M059J (cell line): Measurements from ENCODE around the gene RRP1. TPM values are rescaled to one million over a fixed set of nuclear protein-coding genes. Genes with fewer than 3 reads are reported as not detected.
"Not testable (repeated sequence)": the region's sequence is repeated elsewhere in the genome, so short reads cannot be mapped to it uniquely, and the experiment has no call there.

Experiments used
- DNase-seq: peaks from one replicate; pipeline ENCODE4 v3.0.0-alpha.2; 2012; ENCODE audit warnings: low read depth
- total RNA-seq: library from RNA; depleted of rRNA; stranded (reverse); fragments of >200 nt; shearing (Covaris generic); gene quantifications from 2 replicates; pipeline ENCODE4 v1.2.3, GENCODE V29; 2014; rRNA removed

RRP1 gene
- total RNA-seq, 1 experiment from 2014 or later, result 34.6 TPM

DNA sequence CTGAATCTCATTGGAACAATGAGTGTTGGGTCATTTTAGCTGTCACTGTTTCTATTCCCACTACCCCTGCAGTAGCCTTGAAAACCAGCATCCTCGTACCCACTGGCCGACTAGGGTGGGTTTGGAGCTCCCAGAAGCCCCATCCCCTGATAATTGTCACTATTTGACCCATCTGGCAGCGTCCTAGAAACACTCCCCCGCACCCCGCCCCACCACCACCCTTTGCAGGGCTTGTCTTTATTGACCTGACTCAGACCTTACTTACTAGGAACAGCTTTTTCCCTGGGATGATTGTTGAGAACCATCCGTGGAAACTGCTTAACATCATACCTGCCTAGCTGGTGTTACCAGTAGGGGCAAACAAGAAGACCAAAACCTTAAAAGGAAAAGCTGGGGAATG lies 47.2 kb downstream of the RRP1 start:
- no peak for DNase-seq

DNA sequence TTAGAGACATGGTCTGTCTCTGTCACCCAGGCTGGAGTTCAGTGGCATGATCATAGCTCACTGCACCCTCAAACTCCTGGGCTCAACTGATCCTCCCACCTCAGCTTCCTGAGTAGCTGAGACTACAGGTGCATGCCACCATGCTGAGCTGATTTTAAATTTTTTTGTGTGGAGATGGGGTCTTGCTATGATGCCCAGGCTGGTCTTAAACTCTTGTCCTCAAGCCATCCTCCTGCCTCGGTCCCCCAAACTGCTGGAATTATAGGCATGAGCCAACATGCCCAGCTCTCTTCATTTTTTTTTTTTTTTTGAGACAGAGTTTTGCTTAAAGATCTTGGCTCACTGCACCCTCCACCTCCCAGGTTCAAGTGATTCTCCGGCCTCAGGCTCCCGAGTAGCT lies 50.9 kb downstream of the RRP1 start:
- no peak for DNase-seq

DNA sequence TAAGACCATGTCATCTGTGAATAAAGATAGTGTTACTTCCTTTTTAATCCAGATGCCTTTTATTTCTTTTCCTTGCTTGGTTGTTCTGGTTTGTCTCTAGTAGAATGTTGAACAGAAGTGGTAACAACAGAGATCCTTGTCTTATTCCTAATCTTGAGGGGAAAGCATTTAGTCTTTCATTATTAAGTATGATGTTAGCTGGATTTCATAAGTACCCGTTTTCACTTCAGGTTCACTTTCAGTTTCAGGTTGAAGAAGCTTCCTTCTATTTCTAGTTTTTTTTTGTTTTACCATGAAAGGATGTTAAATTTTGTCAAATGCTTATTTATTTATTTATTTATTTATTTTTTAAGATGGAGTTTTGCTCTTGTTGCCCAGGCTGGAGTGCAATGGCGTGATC lies 53.4 kb downstream of the RRP1 start:
- DNase-seq, result no peak

DNA sequence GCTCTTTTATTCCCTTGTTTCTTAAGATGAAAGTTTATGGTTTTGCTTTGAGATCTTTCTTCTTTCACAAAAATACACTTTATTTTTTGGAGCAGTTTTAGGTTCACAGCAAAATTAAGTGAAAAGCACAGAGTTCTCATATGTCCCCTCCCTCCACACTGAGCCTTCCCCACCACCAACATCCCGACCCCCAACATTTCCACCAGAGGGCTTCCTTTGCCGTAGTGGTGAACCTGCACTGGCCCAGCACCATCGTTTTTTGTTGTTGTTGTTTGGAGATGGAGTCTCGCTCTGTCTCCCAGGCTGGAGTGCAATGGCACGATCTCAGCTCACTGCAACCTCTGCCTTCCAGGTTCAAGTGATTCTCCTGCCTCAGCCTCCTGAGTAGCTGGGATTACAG lies 55.5 kb downstream of the RRP1 start:
- DNase-seq, result not testable (repeated sequence)

DNA sequence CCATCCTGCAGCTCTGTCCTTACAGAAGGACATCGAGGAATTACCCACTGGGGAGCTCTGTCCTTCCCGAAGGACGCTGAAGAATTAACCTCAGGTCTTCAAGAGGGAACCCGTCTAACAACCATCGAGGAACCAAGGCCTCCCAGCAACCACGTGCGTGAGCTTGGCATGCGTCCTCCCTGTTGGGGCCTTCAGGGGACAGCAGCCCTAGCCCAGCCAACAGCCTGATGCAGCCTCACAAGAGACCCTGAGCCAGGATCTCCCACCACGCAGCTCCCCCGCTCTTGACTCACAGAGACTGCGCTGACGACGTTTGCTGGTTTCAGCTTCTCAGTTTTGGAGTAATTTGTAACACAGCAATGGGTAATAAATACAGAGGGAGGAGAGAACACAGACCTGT lies 56.0 kb downstream of the RRP1 start:
- DNase-seq, result no peak

DNA sequence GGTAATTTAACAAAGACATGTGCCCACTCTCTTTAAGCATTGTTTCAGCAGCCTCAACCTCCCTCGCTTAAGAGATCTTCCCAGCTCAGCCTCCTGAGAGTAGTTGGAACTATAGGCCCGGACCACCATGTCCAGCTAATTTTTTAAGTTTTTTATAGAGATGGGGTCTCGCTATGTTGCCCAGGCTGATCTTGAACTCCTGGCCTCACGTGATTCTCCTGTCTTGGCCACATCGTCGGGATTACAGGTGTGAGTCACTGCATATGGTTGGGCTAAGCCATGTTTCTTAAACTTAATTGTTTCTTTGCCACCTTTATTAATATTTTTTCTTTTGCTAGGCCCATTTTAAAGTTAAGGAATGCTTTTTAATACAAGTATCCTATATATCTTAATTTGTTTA lies 57.1 kb downstream of the RRP1 start:
- DNase-seq, result no peak

DNA sequence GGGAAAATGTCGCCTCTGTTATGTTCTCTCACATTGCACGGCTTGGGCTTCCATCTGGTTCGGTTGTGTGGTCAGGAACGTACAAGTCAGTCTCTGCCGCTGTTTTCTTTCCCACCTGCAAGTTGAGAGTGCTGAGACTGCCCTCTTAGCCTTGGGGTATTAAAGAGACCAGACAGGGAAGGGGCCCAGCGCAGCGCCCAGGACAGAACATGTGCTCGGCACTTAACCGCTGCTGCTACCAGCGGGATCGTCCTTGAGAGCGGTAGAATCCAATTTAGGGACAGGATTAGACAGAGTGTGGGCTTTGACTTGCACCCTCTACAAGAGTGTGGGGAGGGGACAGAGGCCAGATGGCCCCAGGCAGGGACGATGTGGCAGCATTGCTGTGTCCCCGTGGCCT lies 57.9 kb downstream of the RRP1 start:
- DNase-seq, result no peak

DNA sequence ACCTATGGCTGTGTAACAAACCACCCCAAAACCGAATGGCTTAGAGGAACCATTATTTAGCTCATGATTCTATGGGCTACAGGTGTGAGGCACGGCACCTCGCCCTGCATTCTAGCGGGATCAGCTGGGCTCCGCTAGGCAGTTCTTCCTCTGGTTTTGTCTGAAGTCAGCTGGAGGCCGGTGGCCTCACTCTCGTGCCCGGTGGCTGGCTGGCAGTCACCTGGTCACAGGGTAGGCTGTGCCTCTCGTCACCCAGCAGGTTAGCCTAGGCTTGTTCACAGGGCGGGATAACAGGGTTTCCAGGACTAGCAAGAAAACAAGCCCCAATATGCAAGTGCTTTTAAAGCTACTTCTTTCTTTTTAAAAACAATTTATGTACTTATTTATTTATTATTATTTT lies 59.4 kb downstream of the RRP1 start:
- DNase-seq, result no peak

DNA sequence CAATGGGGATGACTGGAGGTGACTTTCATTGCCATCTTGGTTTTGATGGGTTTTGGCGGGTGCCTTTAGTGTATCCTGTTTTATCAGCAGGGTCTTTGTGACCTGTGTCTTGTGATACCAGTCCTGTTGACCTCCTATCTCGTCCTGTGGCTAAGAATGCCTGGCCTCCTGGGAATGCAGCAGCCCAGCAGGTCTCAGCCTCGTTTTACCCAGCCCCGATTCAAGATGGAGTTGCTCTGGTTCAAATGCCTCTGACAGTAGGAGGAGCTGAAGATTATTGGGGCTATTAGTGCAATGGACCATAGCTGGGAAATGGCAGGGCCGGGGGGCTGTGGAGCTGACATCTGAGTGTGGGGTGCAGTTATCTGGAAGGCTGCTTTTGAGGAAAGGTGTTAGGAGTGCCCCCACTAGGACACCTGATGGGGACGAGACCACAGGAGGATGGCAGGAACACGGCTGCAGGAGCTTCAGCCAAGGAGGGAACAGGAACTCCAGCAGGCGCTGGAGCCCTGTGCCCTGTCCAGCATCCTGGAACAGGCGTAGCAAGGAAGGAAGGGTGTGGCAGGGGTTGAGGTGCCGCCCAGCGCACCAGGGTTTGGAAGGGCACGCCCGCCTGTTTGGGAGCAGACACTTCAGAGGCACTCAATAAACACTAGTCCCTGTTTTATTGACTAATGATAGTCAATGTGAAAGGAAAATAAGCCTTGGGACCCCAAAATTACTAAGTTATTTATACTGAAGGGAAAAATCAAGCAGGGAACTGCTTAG lies 60.3 kb downstream of the RRP1 start:
- no peak for DNase-seq

DNA sequence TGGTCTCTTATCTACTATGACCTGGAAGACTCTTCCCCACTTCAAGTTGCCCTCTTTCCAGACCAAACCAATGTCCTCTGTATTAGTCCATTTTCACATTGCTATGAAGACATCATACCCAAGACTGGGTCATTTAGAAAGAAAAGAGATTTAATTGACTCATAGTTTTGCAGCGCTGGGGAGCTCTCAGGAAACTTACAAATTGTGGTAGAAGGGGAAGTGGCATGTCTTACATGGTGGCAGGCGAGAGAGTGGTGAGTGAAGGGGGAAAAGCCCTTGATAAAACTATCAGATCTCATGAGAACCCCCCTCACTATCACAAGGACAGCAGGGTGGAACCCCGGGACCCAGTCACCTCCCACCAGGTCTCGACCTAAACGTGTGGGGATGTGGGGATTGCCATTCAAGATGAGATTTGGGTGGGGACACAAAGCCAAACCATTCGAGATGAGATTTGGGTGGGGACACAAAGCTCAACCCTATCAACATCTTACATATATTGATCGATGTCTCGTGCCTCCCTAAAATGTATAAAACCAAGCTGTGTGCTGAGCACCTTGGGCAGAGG lies 61.4 kb downstream of the RRP1 start:
- no peak for DNase-seq

DNA sequence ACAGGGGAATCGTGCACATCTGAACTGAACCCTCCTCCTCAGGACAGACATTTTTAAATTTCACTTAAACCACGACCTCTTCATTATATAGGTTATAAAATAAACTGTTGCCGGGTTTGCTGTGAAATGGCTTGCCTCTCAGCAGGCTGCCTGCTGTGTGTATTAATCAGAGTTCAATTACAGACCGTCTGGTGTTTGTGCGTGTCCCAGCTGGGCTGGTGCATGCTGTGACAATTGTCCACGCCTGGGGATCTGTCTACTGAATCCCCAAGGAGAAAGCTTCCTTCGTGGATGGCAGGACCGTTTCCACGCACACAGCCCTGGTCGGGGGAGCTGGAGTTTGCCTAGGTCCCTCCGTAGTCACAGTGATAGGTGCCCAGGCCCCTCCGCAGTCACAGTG lies 62.2 kb downstream of the RRP1 start:
- DNase-seq, result no peak

DNA sequence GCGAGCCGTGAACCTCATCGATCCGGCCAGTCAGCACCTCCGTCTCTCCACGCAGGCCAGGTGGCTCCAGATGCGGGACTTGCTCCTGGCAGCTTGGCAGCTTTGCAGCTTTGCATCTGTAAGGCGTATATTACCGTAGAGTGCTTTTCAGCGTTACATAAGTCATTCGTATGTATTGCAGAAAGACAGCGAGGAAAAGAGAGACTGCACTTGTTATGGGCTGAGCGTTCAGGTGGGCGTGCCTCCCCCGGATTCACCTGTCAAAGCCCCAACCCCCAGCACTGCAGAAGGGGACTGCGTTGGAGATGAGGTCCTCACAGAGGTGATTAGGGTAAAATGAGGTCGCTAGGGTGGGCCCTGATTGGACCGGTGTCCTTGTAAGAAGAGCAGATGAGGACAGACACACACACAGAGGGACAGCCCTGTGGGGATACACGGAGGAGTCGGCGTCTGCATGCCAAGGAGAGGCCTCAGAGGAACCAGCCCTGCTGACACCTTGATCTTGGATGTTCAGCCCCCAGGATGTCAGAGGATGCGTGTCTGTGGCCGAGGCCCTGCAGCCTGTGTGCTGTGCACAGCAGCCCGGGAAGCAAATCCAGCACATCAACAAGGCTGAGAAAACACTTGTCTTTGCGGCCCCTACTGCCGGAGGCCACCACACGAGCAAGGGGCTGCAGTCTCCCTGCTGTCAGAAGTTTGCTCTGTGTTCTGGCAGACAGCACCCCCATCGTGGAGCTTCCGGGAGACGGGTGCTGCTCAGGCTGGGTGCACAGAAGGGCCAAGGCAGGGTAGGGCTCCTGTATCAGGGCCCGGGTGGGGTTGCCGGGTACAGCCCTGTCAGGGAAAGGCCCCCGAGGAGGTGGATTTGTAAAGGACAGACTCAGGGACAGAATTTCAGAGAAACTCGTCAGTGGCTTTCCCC lies 64.7 kb downstream of the RRP1 start:
- no peak for DNase-seq

Other genes with a start within 250 kb of the RRP1 start
- 2.0 and 4.7 TPM in 2 replicates for gene HSF2BP, start 130.1 kb upstream of the RRP1 start, total RNA-seq
- gene RRP1B, start 130.0 kb upstream of the RRP1 start, total RNA-seq, result 23.8 and 42.8 TPM in 2 replicates
- 138 and 149 TPM in 2 replicates for gene PDXK, start 70.4 kb upstream of the RRP1 start, total RNA-seq
- gene CSTB, start 13.3 kb upstream of the RRP1 start, total RNA-seq, result 29.6 and 35.7 TPM in 2 replicates
- gene AGPAT3, start 75.6 kb downstream of the RRP1 start, total RNA-seq, result 27.8 and 59.8 TPM in 2 replicates
- 18.4 and 33.1 TPM in 2 replicates for gene TRAPPC10, start 222.7 kb downstream of the RRP1 start, total RNA-seq